ENCODE results near the gene TNFRSF1B.

Gene TNFRSF1B

DNA sequence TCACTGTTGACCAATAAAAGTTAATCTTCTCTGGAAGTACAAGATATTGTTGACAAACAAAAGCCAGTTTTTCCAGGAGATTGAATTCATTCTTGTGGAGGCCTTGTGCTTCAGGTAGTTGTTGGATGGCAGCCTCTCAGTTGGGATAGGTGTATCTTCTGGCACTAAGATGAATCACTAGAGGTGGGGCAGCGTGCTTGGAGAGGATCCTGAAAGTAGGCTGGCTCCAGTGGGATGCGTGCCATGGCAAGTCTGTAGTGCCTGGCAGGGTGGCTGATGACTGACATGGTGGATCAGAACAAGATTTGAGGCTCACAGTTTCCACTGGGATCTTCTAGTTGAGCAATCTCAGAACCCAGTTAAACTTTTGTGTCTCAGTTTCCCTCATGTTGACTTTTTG is 65.4 kb downstream of the TNFRSF1B start:
- TF ChIP-seq, protein P1, sequence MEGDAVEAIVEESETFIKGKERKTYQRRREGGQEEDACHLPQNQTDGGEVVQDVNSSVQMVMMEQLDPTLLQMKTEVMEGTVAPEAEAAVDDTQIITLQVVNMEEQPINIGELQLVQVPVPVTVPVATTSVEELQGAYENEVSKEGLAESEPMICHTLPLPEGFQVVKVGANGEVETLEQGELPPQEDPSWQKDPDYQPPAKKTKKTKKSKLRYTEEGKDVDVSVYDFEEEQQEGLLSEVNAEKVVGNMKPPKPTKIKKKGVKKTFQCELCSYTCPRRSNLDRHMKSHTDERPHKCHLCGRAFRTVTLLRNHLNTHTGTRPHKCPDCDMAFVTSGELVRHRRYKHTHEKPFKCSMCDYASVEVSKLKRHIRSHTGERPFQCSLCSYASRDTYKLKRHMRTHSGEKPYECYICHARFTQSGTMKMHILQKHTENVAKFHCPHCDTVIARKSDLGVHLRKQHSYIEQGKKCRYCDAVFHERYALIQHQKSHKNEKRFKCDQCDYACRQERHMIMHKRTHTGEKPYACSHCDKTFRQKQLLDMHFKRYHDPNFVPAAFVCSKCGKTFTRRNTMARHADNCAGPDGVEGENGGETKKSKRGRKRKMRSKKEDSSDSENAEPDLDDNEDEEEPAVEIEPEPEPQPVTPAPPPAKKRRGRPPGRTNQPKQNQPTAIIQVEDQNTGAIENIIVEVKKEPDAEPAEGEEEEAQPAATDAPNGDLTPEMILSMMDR (IDR thresholded peaks at IDR 0.05): no peak
- DNase-seq: no peak

DNA sequence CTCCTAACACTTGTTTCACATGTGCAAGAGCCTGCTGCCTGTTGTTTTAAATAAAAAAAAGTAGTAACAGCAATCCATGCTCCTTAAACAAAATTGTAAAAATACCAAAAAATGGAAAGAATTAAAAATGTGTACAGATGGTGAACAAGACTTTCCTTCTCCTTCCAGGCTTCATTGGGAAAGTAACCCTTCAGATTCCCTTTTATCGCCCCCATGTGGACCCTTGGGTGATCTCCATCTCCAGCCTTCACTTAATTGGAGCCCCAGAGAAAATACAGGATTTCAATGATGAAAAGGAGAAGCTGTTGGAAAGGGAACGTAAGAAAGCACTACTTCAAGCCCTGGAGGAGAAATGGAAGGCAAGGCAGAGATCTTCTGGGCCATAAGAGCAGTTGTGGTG is 77.3 kb downstream of the TNFRSF1B start:
- Histone ChIP-seq H3K9me3 (no peaks in the 10 kb centered on the region), H3K4me3 (no peak overlapping the region), H3K27ac (peak overlapping the region; percentile 68 to 74), H3K36me3 (peaks cover 39 to 63% (median 47%) of the 10 kb centered on the region in 3 donors), H3K4me1 (peaks cover 0 to 35% (median 22%) of the 10 kb centered on the region in 4 donors), H3K27me3 (no peaks in the 10 kb centered on the region)
- intact Hi-C loops (cut with DNase I; ENCODE audit: low total_unique reads): no loop called here
- DNase-seq: no peak
- TF ChIP-seq, protein P1 (IDR thresholded peaks at IDR 0.05): no peak

More for the DNA sequence above, 65.4 kb downstream of the TNFRSF1B start:
- intact Hi-C loops (cut with DNase I; ENCODE audit: low total_unique reads): loop anchor here (10.0 kb wide), 1 partner anchor 53 kb away; no protein-coding TSS in a partner anchor
- H3K9me3 ChIP-seq: no peaks in the 10 kb centered on the region
- peak overlapping the region in 1 of 2 donors; percentile 90 for H3K27ac ChIP-seq
- peaks cover 0 to 25% (median 10%) of the 10 kb centered on the region in 4 donors for H3K4me1 ChIP-seq
- H3K4me3 ChIP-seq: no peak overlapping the region
- no peaks in the 10 kb centered on the region for H3K27me3 ChIP-seq
- peaks cover 10 to 27% (median 17%) of the 10 kb centered on the region in 3 donors for H3K36me3 ChIP-seq

DNA sequence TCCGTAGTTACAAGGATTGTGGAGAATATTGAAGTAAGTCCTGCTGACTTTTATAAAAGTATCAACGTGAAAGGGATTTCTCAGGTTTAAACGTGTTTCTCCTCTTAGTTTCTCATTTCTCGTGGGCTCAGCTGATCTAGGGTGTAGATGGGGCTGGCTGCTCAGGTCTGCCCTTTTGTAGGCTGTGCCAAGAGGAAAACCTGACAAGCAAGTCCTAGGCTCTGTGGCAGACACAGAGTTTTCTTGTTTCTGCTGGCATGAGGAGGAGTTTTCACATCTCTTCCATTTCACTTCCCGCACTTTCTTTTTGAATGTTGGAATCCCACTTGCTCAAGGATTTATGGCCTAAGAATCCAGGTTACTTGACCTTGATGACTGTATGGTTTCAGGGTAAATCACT is 77.8 kb downstream of the TNFRSF1B start:
- H3K9me3 ChIP-seq: no peaks in the 10 kb centered on the region
- intact Hi-C loops (cut with DNase I; ENCODE audit: low total_unique reads): no loop called here
- peaks cover 44 to 63% (median 50%) of the 10 kb centered on the region in 3 donors for H3K36me3 ChIP-seq
- H3K27ac ChIP-seq: peak overlapping the region; percentile 68 to 74
- no peak overlapping the region for H3K4me3 ChIP-seq
- no peaks in the 10 kb centered on the region for H3K27me3 ChIP-seq
- TF ChIP-seq, protein P1 (IDR thresholded peaks at IDR 0.05): no peak
- no peak for DNase-seq
- peaks cover 0 to 35% (median 22%) of the 10 kb centered on the region in 4 donors for H3K4me1 ChIP-seq

DNA sequence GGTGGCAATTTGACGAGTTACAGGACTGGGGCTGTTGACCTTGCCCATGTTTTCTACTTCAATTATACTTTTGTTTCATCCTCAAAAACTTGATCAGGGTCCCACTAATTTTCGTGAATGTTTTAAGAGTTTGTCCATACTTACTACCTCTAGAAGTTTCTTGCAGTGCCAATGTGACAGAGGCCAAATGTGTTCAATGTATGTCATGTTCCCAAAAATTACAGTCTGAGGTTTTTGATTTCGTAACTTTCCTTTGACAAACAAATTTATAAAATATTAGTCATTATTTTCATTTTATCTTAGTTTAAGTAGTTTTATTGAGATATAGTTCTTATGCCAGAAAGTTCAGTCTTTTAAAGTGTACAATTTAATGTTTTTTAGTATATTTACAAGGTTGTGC is 78.3 kb downstream of the TNFRSF1B start:
- intact Hi-C loops (cut with DNase I; ENCODE audit: low total_unique reads): no loop called here

DNA sequence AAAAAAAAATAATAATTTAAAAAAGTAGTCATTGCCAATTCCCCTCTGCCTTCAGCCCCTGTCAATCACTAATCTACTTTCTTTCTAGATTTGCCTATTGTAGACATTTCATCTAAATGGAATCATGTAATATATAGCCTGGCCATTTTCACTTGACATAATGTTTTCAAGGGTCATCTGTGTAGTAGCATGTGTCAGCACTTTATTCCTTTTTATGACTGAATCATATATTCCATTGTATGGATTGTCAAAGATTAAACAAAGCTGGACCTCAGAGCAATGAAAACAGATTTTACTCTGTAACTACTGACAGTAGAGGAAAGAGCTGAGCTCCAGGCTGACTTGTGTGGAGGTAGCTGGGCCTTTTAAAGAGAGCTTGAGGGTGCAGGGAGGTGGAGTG is 78.9 kb downstream of the TNFRSF1B start:
- peak overlapping the region; percentile 68 to 74 for H3K27ac ChIP-seq
- H3K36me3 ChIP-seq: peaks cover 54 to 74% (median 57%) of the 10 kb centered on the region in 3 donors
- no peak for DNase-seq
- H3K4me3 ChIP-seq: no peak overlapping the region
- intact Hi-C loops (cut with DNase I; ENCODE audit: low total_unique reads): no loop called here
- H3K9me3 ChIP-seq: no peaks in the 10 kb centered on the region
- H3K27me3 ChIP-seq: no peaks in the 10 kb centered on the region
- TF ChIP-seq, protein P1 (IDR thresholded peaks at IDR 0.05): no peak
- peaks cover 0 to 35% (median 22%) of the 10 kb centered on the region in 4 donors for H3K4me1 ChIP-seq

More for the DNA sequence above, 78.3 kb downstream of the TNFRSF1B start:
- no peaks in the 10 kb centered on the region for H3K9me3 ChIP-seq
- peaks cover 49 to 68% (median 51%) of the 10 kb centered on the region in 3 donors for H3K36me3 ChIP-seq
- TF ChIP-seq, protein P1 (IDR thresholded peaks at IDR 0.05): no peak
- H3K4me3 ChIP-seq: no peak overlapping the region
- no peak for DNase-seq
- H3K27ac ChIP-seq: peak overlapping the region; percentile 68 to 74
- H3K4me1 ChIP-seq: peaks cover 0 to 35% (median 22%) of the 10 kb centered on the region in 4 donors
- no peaks in the 10 kb centered on the region for H3K27me3 ChIP-seq

Measured in tibial artery (tissue), 4 donors.